Body of pancreas (tissue), 4 donors: ENCODE results near the gene FMNL2. TPM values are rescaled to one million over a fixed set of nuclear protein-coding genes. Genes with fewer than 3 reads are reported as not detected.

Source experiments
- ATAC-seq: fragments of 150-250 bp; one replicate; pipeline ENCODE4 v1.9.1; 2016
- DNase-seq, 4 donors: peaks; one replicate each; pipeline ENCODE4 v3.0.0-alpha.2; 2019
- H3K27ac ChIP-seq, 4 donors: fragments of 200-600 bp; sonication (generic); 1 replicate in 3 of 4; 2 replicates in 1 of 4; pipeline versions ENCODE4 v1.5.1 to v1.6.1; 2016 to 2019; ENCODE audit warnings: mild to moderate bottlenecking in 1 of 4, mixed read lengths in 1 of 4, moderate library complexity in 1 of 4
- H3K27me3 ChIP-seq, 2 donors: fragments of 200-600 bp; sonication (generic); one replicate each; pipeline ENCODE4 v1.6.0; 2016; ENCODE audit warnings: mild to moderate bottlenecking in 1 of 2
- H3K36me3 ChIP-seq, 2 donors: fragments of 200-600 bp; sonication (generic); replicated peaks in 1 of 2; 2 replicates each; pipeline ENCODE4 v1.5.1; 2016; ENCODE audit warnings: low read depth in 2 of 2; ENCODE audit not compliant: insufficient read depth in 1 of 2
- H3K4me1 ChIP-seq: fragments of 200-600 bp; sonication (generic); one replicate; pipeline ENCODE4 v1.6.0; 2016
- H3K4me3 ChIP-seq, 2 donors: fragments of 200-600 bp; sonication (generic); 1 replicate in 1 of 2; 2 replicates in 1 of 2; pipeline ENCODE4 v1.5.1; 2016 to 2019
- H3K9me3 ChIP-seq, 3 donors: fragments of 200-600 bp; sonication (generic); 1 replicate in 2 of 3; 2 replicates in 1 of 3; pipeline ENCODE4 v1.5.1; 2016
- CTCF ChIP-seq, 7 experiments: fragments of 450-650 bp in 4 of 7; fragments of 200-600 bp in 3 of 7; sonication (generic) in 3 of 7; IDR thresholded peaks; one replicate each; pipeline ENCODE4 v1.5.1; 2016 to 2019; ENCODE audit warnings: antibody characterized with exemption in 7 of 7
- POLR2A ChIP-seq, 3 donors: fragments of 450-650 bp; IDR thresholded peaks; one replicate each; pipeline ENCODE4 v1.6.1; 2016; ENCODE audit warnings: antibody characterized with exemption in 3 of 3, mild to moderate bottlenecking in 2 of 3
- WGBS, 2 donors: methylation state at CpG; one replicate each; pipeline ENCODE4 v1.1.5; 2017; 5-methylcytosine and 5-hydroxymethylcytosine counted together
- intact Hi-C: fragments of 100-400 bp; cut with DNase I; formaldehyde crosslinking; loops from one replicate; pipeline ENCODE4 v1.15.1; 2023
- total RNA-seq, 2 donors: library from RNA; depleted of rRNA; stranded (reverse); fragments of >200 nt; gene quantifications; one replicate each; pipeline ENCODE4 v1.1.0, GENCODE V29; 2016

The FMNL2 gene
- total RNA-seq, 2 donors from 2014 or later: 13.5 to 44.4 TPM

- DNase-seq (no peak), ATAC-seq (no peak)
- no peak for TF ChIP-seq POLR2A (IDR thresholded peaks at IDR 0.05)
- no peak for TF ChIP-seq CTCF (IDR thresholded peaks at IDR 0.05)
- no peak overlapping the region for H3K4me3 ChIP-seq
- intact Hi-C loops: no loop called here
- H3K27me3 ChIP-seq: no peaks in the 10 kb centered on the region
- H3K4me1 ChIP-seq: peaks cover 16% of the 10 kb centered on the region
- no peaks in the 10 kb centered on the region for H3K36me3 ChIP-seq
- 79 to 80% methylated on average over 4 of the region's 4 CpGs for WGBS, 2 donors
- H3K27ac ChIP-seq: no peak overlapping the region
- H3K9me3 ChIP-seq: no peaks in the 10 kb centered on the region
Observed at GRCh38 chr2:152529420-152530115, 194.6 kb downstream of the FMNL2 start.

GRCh38 chr2:152532241-152532640 is 197.3 kb downstream of the FMNL2 start:
- Histone ChIP-seq H3K4me3 (no peak overlapping the region), H3K36me3 (no peaks in the 10 kb centered on the region), H3K9me3 (no peaks in the 10 kb centered on the region), H3K27ac (no peak overlapping the region), H3K4me1 (no peaks in the 10 kb centered on the region), H3K27me3 (no peaks in the 10 kb centered on the region)
- intact Hi-C loops: no loop called here
- TF ChIP-seq CTCF (IDR thresholded peaks at IDR 0.05) (no peak), POLR2A (IDR thresholded peaks at IDR 0.05) (no peak)
- DNase-seq: no peak
- WGBS, 2 donors: 80 to 86% methylated on average over 3 of the region's 3 CpGs
- ATAC-seq: no peak

GRCh38 chr2:152534460-152535135 is 199.6 kb downstream of the FMNL2 start:
- no peaks in the 10 kb centered on the region for H3K36me3 ChIP-seq
- WGBS, 2 donors: 71 to 78% methylated on average over 7 of the region's 7 CpGs
- no peaks in the 10 kb centered on the region for H3K27me3 ChIP-seq
- DNase-seq (no peak), ATAC-seq (no peak)
- H3K4me3 ChIP-seq: no peak overlapping the region
- TF ChIP-seq POLR2A (IDR thresholded peaks at IDR 0.05) (no peak), CTCF (IDR thresholded peaks at IDR 0.05) (no peak)
- intact Hi-C loops: no loop called here
- H3K9me3 ChIP-seq: no peaks in the 10 kb centered on the region
- H3K27ac ChIP-seq: no peak overlapping the region
- no peaks in the 10 kb centered on the region for H3K4me1 ChIP-seq

- Histone ChIP-seq H3K4me3 (no peak overlapping the region), H3K27ac (no peak overlapping the region), H3K27me3 (no peaks in the 10 kb centered on the region), H3K36me3 (no peaks in the 10 kb centered on the region), H3K4me1 (no peaks in the 10 kb centered on the region), H3K9me3 (no peaks in the 10 kb centered on the region)
- TF ChIP-seq CTCF (IDR thresholded peaks at IDR 0.05) (no peak), POLR2A (IDR thresholded peaks at IDR 0.05) (no peak)
- intact Hi-C loops: no loop called here
- peak in 1 of 4 donors; percentile 25 for DNase-seq
- 57 to 77% methylated on average over 9 of the region's 9 CpGs for WGBS, 2 donors
- no peak for ATAC-seq
Observed at GRCh38 chr2:152537081-152537651, 202.2 kb downstream of the FMNL2 start.
